DMS79 (cell line): ENCODE results near the gene TEF.

Source experiments
- DNase-seq: peaks from one replicate; lab custom pipeline; 2025; lab: John Stamatoyannopoulos, UW

Gene TEF, protein sequence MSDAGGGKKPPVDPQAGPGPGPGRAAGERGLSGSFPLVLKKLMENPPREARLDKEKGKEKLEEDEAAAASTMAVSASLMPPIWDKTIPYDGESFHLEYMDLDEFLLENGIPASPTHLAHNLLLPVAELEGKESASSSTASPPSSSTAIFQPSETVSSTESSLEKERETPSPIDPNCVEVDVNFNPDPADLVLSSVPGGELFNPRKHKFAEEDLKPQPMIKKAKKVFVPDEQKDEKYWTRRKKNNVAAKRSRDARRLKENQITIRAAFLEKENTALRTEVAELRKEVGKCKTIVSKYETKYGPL

DNA sequence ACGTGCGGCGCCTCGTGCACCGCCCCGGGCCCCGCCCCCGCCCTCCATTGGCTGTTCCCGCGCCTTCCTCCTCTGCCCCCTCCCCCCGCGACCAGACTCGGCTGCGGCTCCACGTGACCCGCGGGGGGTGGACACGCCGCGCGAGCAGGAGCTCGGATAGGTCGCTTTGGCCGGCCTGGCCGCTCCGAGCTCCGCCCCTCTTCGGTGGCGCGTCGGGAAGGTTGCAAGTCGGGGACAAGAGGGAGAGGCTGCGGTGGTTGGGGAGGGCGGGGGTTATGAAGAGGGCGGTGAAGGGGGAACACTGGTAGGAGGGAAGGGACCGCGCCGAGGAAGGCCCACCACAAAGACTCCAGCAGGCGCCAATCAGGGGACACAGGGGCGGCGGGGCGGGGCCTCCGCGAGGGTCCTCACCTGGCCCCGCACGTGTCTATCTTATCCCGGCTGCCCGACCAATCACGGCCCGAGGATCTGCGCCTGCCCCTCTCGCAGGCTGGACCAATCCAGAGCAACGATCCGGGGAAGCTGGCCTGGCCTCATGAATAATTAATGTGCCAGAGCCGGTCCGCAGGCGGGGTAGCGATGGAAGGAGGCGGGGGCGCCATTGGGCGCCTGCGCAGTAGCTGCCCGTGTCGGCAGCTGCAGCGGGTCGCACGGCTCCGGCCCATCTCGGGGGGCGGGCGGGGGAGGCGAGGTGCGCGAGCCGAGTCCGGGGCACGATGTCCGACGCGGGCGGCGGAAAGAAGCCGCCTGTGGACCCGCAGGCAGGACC is at the start of gene TEF:
Gene TEF (plus strand): TSS at position 614 of the 769 bp plus-strand sequence. CDS start 103 bp downstream, at position 717.
- peak; percentile 97 for DNase-seq

DNA sequence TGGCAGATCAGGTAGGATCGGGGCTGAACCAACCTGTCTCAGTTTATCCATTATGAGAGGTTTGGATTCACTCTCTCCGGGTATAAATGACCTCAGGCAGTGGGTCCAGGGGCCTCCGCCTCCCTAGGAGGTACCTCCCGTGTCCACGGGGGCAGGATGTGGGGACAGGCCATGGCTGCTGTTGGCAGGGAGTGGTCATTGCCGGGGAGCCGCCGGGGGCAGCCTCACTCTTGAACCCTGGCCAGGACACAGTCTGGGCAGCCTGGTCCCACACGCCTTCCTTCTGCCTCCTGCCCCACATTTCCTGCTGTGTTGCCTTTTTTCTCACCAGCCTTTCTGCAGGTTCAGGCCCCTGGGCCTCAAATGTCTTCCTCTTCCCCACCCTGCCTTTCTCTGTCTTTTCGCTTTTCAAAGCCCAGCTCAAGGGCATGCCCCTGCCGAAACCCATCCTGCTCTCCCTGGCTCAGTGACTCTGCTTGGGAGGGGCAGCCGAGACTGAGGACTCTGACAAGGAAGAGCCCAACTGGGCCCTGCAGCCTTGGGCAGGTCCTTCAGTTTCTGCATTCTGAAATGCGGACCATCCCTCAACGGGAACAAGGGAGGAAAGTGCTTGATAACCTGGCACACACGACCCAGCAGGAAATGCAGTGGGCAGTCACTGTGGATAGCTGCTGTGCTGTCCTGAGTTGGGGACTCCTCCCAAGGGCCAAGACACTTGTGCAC is 49.4 kb upstream of the TEF start:
- DNase-seq = no peak

DNA sequence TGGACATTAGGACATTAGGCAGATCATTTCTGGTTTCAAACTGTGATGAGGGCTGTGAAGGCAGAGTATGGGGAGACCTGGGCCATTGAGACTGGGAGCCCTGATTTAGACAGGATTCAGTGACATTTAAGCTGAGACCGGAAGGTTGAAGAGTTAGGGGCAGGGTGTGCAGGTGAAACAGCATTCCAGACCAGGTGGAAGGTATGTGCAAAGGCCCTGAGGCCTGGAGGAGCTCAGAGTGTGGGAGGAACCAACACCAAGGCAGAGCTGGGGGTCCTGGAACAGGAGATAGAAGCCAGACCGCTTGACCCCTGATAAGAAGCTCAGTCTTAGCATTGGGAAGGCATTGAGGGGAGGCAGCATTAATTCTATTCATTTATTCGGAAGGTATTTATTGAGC is 47.9 kb upstream of the TEF start:
- DNase-seq = no peak

DNA sequence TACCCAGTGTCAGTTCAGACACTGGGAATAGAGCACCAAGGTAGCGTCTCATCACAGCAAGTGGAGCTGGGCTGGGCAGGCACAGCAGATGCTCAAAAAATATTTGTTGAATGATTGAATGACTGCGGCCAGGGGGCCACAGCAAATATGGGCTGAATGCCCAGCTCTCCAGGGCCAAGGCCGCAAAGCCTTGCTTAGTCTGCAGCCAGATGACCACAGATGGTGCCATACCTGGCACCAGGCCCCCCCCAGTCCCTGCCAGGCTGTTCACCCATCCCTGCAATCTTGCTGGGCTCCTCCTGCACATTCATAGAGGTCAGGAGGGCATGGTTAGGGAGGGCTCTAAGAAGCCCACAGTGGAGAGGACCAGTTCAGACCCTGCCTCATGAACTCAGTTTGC is 47.5 kb upstream of the TEF start:
- no peak for DNase-seq

DNA sequence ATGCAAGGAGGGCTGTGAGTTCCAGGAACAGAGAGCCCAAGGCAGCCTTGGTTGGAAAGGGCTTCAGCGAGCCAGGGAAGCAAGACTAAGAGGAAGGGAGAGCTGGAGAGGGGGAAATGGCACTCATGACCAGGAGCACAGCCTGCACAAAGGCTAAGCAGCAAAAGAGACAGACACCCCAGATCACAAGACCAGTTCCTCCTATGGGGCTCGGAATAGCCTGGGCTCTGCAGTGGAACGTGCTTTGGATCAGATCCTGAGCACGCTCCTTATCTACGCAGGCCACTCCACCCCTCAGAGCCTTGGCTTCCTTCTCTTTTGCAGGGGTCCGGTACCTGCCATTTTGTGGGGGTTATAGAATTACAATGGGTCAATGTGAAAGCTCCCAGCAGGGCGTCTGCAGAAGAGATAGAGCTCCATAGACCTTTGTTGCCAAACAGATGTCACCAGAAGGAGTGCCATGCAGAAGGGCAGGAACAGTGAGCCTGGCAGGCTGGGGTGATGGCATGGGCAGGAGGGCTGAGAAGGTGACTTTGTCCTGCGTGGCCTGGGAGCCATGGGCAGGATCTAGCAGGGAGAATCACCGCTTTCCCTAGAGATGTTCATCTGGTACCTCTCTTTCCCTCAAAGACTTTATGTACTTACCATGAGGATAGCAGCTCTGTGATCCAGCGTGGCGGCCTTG is 46.6 kb upstream of the TEF start:
- no peak for DNase-seq

DNA sequence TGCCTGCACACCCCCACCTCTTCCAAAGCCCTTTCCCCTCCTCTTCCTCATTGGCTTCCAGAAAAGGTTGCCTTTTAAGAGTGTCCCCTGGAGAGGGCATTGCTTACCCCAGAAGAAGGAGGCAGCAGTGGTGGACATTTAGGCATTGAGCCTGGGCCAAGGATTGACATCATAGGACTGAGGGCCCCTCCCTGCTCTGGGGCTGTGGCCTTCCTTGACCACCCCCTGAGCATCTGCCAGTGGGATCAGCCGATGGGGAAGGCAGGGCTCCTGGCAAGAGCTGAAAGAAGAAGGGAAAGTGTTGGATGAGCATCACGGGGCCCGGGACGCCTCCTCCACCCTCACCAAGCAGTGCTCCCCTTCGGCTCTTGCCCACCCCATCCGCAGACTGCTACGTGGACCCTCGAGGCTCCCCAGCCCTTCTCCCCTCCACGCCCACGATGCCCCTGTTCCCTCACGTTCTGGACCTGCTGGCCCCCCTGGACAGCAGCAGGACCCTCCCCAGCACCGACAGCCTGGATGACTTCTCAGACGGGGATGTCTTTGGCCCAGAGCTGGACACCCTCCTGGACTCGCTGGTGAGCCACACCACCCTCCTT is 43.0 kb upstream of the TEF start:
- DNase-seq = no peak

DNA sequence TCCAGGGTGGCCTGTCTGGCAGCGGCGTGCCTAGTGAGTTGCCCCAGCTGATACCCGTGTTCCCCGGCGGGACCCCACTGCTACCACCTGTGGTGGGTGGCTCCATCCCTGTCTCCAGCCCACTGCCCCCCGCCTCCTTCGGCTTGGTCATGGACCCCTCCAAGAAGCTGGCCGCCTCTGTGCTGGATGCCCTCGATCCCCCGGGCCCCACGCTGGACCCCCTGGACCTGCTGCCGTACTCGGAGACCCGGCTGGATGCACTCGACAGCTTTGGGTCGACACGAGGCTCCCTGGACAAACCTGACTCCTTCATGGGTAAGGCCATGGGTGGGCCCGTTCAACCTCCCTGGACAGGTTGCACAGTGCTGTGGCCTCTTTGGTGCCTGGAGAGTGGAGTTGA is 41.9 kb upstream of the TEF start:
- DNase-seq = no peak

DNA sequence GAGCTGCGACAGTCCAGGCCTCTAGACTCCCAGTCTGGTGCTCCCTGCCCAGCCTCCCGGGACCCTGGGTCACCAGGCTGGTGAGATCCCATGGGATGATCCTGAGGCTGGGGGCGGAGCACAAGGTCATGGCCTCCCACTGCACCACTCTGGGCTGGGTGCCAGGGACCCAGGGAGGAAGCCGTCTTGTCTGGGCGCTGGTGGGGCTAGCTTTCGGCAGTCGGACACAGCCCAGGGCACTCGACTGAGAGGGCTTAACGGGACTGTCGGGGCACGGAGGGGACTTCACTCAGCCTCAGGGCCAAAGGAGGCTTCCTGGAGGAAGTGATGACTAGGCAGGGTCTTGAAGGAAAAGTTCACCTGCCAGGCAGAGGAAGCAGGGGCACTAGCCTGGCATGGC is 41.4 kb upstream of the TEF start:
- DNase-seq = no peak

DNA sequence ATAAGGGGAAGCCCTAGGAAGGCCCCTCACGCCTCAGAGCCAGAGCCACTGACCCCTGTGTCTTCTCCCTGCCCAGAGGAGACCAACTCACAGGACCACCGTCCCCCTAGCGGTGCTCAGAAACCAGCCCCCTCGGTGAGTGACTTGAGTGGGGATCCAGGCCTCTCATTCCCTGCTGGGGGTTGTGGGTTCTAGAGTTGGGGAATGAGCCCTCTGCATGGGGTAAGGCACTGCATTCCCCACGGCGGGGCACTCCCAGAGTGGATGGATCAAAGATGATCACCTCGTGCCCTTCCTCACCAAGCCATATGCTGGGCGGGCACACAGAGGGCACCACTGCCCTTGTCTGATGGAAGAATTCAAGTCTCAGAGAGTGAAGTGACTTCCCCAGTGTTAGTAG is 40.7 kb upstream of the TEF start:
- DNase-seq = no peak

DNA sequence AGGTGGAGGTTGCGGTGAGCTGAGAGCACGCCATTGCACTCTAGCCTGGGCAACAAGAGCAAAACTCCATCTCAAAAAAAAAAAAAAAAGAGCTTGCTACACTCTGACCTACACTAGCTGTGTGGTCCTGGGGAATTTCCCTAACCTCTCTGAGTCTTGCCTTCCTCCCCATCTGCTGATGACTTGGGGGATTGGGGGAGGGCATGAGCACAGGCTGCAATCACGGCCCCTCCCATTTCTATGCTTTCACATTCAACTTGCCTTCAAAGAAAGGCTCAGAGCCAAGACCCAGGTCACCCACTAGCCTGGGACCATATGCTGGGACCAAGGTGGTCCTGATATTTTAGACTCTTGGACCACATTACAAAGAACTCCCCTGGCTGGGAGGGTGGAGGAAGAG is 39.8 kb upstream of the TEF start:
- DNase-seq = no peak

DNA sequence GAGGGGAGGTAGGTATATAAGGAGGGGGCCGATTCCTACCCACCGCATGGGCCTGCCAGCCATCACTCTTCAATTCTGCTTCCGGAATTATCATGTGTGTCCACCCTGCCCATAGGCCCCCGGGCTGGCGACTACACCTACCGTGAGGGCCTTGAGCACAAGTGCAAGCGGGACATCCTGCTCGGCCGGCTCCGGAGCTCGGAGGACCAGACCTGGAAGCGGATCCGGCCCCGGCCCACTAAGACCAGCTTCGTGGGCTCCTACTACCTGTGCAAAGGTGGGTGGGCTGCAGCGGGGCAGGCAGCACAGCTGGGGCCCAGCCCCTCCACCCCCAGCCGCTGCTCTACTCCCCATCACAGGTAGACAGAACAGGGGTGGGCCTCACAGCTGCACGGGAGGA is 38.4 kb upstream of the TEF start:
- DNase-seq = no peak

DNA sequence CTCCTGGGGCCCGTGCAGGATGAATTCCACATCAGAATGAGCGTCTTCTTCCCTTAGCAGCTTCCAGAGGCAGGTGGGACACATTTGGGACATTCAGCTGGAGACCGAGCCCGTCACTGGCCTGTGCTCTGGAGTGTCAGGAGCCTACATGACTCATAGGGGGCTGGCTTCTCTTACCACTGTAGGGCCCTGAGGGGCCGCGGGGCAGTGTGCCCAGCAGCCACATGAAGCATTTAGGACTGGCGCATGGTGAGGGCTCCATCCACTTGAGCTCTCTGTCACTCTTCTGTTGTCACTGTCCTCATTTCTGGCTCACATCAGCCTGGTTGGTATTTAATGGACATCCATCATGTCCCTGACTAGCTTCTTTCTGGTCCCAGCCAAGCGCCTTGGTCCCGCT is 38.0 kb upstream of the TEF start:
- DNase-seq = no peak

DNA sequence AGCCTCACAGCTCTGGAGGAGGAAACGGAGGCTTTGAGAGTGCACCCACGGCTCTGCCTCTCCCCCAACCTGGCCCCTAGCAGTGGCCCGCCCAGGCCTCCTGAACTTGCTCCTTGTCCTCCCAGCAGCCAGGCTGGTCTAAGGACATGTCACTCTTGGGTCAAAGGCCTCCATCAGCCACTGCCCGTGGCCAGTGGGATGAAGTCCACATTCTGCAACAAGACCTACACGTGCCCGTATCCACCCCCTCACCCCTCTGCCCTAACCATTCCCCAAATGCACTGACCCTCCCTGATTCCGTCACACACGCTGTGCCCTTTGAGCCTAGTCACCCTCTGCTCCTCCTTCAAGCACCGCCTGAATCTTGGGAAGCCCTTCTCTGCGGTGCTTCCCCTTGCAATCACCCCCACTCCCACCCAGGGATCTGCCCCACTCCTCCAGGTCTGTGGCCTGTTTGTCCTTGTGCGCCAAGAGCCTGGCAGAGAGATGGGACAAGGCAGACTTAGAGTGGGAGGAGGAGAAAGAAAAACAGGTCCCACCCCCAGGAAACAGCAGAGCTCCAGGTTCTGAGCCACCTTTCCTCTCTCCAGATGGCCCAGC is 37.5 kb upstream of the TEF start:
- no peak for DNase-seq

DNA sequence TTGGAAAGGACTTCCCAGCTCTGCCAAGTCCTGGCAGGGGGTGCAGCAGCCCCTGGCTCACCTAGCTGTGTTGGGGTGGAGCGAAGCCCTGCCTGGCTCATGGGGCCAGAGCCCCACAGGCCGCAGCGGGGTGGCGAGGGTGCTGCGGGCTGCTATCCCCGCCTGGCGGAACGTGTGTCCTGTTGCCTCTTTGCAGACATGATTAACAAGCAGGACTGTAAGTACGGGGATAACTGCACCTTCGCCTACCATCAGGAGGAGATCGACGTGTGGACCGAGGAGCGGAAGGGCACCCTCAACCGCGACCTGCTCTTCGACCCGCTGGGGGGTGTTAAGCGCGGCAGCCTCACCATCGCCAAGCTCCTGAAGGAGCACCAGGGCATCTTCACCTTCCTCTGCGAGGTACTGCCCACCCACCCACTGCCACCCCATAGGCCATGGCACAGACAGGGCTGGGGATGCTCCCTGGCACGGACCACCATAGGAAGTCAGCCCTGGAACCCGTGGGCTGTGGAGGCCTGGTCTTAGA is 35.9 kb upstream of the TEF start:
- DNase-seq = no peak

DNA sequence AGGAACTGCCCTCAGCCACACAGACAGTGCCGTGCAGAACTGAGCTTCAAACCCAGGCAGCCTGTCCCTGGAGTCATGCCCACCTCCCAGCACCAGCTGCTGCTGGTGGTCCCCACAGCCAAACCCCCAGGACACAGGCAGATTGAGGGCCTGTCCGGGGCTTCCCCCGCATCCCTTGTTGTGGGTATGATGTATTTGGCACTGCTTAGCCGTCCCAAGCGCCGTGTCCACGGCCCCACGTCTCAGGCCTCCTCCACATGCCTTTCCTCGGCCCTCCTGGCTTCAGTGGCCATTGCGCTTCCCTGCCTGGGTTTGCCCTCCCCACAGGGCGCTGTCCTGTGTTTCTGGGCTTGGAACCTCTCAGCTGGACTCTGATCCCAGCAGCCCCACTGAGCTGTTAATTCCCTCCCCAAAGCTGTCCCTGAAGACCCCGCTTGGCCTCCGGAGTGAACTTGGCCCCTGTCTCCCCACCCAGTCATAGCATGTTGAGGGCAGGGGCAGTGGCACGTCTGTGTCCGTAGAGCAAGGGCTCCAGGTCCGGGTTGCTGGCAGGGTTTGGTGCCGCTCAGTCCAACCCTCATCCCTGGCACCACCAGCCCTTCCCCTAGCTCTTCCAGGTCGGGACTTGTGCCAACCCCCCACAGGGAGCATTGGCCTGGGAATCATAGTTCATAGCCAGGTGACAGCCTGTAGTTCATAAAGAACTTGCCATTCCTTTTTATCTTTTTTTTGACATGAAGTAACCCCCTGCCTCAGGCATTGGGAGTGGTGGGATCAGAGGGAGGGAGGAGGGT is 34.5 kb upstream of the TEF start:
- no peak for DNase-seq

DNA sequence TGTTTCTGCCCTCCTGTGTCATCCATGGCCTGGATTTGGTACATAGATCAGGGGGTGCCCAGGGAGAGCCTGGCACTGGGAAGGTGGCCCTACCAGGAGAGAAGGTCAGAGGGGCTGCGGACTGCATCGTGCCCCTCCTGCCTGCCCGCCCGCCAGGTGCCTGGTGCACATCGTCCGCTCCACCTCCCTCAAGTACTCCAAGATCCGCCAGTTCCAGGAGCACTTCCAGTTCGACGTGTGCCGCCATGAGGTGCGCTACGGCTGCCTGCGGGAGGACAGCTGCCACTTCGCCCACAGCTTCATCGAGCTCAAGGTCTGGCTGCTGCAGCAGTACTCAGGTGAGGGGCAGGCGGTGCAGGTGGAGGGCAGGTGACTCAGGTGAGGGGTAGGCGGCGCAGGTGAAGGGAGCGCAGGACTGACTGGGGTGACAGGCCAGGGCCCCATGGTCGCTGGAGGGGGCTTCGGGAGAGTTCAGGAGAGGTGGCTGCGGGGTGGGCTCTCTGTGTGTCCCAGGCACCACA is 32.7 kb upstream of the TEF start:
- DNase-seq = no peak

DNA sequence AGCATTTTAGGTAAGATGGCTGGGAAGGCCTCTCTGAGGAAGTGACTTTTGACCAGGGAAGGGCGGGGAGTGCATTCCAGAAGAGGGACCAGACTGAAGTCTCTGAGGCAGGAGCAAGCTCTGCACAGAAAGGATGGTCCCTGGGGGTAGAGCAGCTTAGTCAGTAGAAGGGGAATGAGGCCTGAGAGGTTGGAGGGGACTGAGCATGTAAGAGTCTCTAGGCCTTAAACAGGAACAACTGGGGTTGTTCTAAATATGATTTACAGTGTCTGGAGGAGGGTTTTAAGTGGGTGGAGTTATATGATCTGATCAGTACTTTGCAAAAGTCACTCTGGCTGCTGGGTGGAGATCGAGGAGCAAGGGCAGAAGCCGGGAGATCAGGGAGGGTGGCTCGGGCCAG is 31.7 kb upstream of the TEF start:
- DNase-seq = no peak

DNA sequence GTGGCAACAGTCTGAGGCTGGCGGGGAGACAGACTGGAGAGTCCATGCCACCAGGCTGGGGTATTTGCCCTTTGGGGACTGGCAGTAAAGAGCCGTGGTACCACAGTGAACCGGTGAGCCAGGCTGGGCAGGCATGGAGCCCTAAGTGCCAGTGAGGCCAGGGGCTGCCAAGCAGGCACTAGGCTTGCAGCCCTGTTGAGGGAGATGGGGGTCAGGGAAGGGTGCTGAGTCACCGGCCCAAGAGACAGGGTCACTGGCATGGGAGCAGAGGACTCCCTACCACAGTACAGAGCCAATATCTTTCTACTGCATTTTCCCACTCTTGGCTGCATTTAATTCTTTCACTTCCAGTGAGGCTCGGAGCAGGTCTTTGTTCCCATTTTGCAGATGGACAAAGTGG is 30.7 kb upstream of the TEF start:
- no peak for DNase-seq

DNA sequence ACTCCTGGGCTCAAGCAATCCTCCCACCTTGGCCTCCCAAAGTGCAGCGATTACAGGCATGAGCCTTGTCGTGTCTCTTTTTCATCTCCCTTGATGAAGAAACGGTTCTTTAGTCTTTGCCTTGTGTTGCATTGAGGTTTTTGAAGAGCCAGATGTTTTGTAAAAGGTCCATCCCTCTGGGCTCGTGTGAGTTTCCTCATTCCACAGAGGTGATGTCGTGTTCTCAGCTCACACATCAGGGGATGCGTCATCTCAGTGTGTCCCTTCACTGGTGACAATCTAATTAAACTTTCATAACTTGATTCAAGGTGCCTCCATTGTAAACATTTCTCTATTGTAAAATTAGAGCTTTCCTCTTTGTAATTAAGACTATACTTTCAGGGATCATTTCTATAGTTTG is 29.7 kb upstream of the TEF start:
- no peak for DNase-seq

DNA sequence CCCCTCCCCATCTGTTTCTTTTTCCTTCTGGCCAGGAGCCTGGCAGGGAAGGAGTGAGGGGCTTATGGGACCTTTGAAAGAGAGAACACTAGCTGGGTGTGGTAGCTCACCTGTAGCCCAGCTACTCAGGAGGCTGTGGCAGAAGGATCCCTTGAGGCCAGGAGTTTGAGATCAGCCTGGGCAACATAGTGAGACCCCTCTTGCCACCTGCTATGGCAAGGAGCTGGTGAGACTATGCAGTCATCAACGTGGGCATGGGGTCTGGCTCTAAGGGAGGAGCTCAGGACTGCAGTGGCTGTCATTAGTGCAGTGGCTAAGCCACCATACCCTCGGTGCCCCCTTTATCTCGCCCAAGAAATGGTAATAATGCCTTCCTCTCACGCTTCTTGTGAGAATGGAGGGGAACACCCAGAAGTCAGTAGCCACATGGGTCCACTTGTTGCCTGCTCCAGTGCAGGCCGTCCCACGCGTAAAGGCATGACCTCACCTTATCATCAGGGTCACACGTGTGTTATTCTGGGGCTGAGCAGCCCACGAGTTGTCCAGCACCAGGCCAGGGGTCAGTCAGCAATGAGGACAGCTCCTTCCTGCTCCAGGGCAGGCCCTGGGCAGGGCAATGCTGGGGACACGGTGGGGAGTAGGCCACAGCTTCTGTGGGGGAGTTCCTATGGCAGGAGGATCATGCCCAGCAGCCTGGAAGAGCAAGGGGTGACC is 27.7 kb upstream of the TEF start:
- no peak for DNase-seq
